ENCODE data around the gene TTC39B. TPM values are rescaled to one million over a fixed set of nuclear protein-coding genes. Genes with fewer than 3 reads are reported as not detected.

TTC39B gene
- total RNA-seq, 2 experiments from 2014 or later, result 25.5 to 27.0 TPM

GRCh38 chr9:15231788-15232635 lies 75.0 kb downstream of the TTC39B start:
- CTCF ChIA-PET, result interaction anchor here (1.2 kb wide), 1 partner anchor 13 kb away, joined by 4 read pairs; no protein-coding TSS in a partner anchor
- peaks cover 34% of the 10 kb centered on the region for H3K36me3 Mint-ChIP-seq (ENCODE audit: low read depth)

GRCh38 chr9:15229409-15229808 lies 77.6 kb downstream of the TTC39B start:
- H3K4me3 Mint-ChIP-seq, result no peak overlapping the region
- H3K27me3 Mint-ChIP-seq, result no peaks in the 10 kb centered on the region
- peaks cover 13% of the 10 kb centered on the region for H3K4me1 Mint-ChIP-seq
- no peak overlapping the region for H3K27ac Mint-ChIP-seq
- peaks cover 31% of the 10 kb centered on the region for H3K36me3 Mint-ChIP-seq (ENCODE audit: low read depth)
- POLR2A ChIA-PET, result no interaction called here
- CTCF ChIA-PET, result no interaction called here
- no peak for DNase-seq
- H3K9me3 Mint-ChIP-seq, result peaks cover 5% of the 10 kb centered on the region

More at GRCh38 chr9:15231788-15232635, 75.0 kb downstream of the TTC39B start:
- Mint-ChIP-seq H3K9me3 (peaks cover 14% of the 10 kb centered on the region), H3K4me3 (no peak overlapping the region), H3K27me3 (no peaks in the 10 kb centered on the region), H3K27ac (no peak overlapping the region), H3K4me1 (peaks cover 15% of the 10 kb centered on the region)
- DNase-seq, result no peak
- POLR2A ChIA-PET, result no interaction called here

GRCh38 chr9:15227491-15227890 lies 79.5 kb downstream of the TTC39B start:
- Mint-ChIP-seq H3K36me3 (ENCODE audit: low read depth) (peaks cover 37% of the 10 kb centered on the region), H3K27ac (no peak overlapping the region), H3K4me3 (no peak overlapping the region), H3K9me3 (peaks cover 5% of the 10 kb centered on the region), H3K4me1 (peaks cover 13% of the 10 kb centered on the region), H3K27me3 (no peaks in the 10 kb centered on the region)
- POLR2A ChIA-PET, result no interaction called here
- DNase-seq, result no peak
- CTCF ChIA-PET, result interaction anchor here (0.9 kb wide), 1 partner anchor 13 kb away, joined by 3 read pairs; no protein-coding TSS in a partner anchor

- Mint-ChIP-seq H3K4me1 (peaks cover 13% of the 10 kb centered on the region), H3K27me3 (no peaks in the 10 kb centered on the region), H3K4me3 (no peak overlapping the region), H3K27ac (no peak overlapping the region), H3K36me3 (ENCODE audit: low read depth) (peaks cover 38% of the 10 kb centered on the region), H3K9me3 (peaks cover 2% of the 10 kb centered on the region)
- POLR2A ChIA-PET, result no interaction called here
- DNase-seq, result no peak
- CTCF ChIA-PET, result no interaction called here
These were observed 81.4 kb downstream of the TTC39B start for GRCh38 chr9:15225564-15226126.

- H3K9me3 Mint-ChIP-seq, result peaks cover 2% of the 10 kb centered on the region
- peaks cover 40% of the 10 kb centered on the region for H3K36me3 Mint-ChIP-seq (ENCODE audit: low read depth)
- CTCF ChIA-PET, result interaction anchor here (2.6 kb wide), 1 partner anchor 10 kb away, joined by 13 read pairs; no protein-coding TSS in a partner anchor
- H3K27ac Mint-ChIP-seq, result no peak overlapping the region
- DNase-seq, result no peak
- POLR2A ChIA-PET, result no interaction called here
- no peaks in the 10 kb centered on the region for H3K27me3 Mint-ChIP-seq
- no peak overlapping the region for H3K4me3 Mint-ChIP-seq
- peaks cover 2% of the 10 kb centered on the region for H3K4me1 Mint-ChIP-seq
These were observed 84.7 kb downstream of the TTC39B start for GRCh38 chr9:15222313-15222712.

- DNase-seq, result no peak
- POLR2A ChIA-PET, result no interaction called here
- peaks cover 2% of the 10 kb centered on the region for H3K9me3 Mint-ChIP-seq
- H3K27ac Mint-ChIP-seq, result no peak overlapping the region
- CTCF ChIA-PET, result interaction anchor here (2.6 kb wide), 1 partner anchor 9 kb away, joined by 13 read pairs; no protein-coding TSS in a partner anchor
- no peaks in the 10 kb centered on the region for H3K27me3 Mint-ChIP-seq
- peaks cover 2% of the 10 kb centered on the region for H3K4me1 Mint-ChIP-seq
- no peak overlapping the region for H3K4me3 Mint-ChIP-seq
- peaks cover 39% of the 10 kb centered on the region for H3K36me3 Mint-ChIP-seq (ENCODE audit: low read depth)
These were observed 85.3 kb downstream of the TTC39B start for GRCh38 chr9:15221746-15222145.

- DNase-seq, result no peak
- ChIA-PET POLR2A (no interaction called here), CTCF (interaction anchor here (0.6 to 2.6 kb wide), 2 partner anchors 8 to 317 kb away, joined by 3 to 13 read pairs; no protein-coding TSS in a partner anchor)
- H3K4me3 Mint-ChIP-seq, result no peak overlapping the region
- H3K36me3 Mint-ChIP-seq (ENCODE audit: low read depth), result peaks cover 35% of the 10 kb centered on the region
- peaks cover 2% of the 10 kb centered on the region for H3K4me1 Mint-ChIP-seq
- H3K27me3 Mint-ChIP-seq, result no peaks in the 10 kb centered on the region
- H3K9me3 Mint-ChIP-seq, result no peaks in the 10 kb centered on the region
- no peak overlapping the region for H3K27ac Mint-ChIP-seq
These were observed 86.2 kb downstream of the TTC39B start for GRCh38 chr9:15220658-15221318.

- no peak overlapping the region for H3K4me3 Mint-ChIP-seq
- ChIA-PET CTCF (interaction anchor here (1.4 to 2.6 kb wide), 2 partner anchors 7 to 12 kb away, joined by 4 to 13 read pairs; no protein-coding TSS in a partner anchor), POLR2A (no interaction called here)
- peaks cover 33% of the 10 kb centered on the region for H3K36me3 Mint-ChIP-seq (ENCODE audit: low read depth)
- peaks cover 2% of the 10 kb centered on the region for H3K4me1 Mint-ChIP-seq
- DNase-seq, result no peak
- no peaks in the 10 kb centered on the region for H3K9me3 Mint-ChIP-seq
- H3K27me3 Mint-ChIP-seq, result no peaks in the 10 kb centered on the region
- H3K27ac Mint-ChIP-seq, result no peak overlapping the region
These were observed 87.5 kb downstream of the TTC39B start for GRCh38 chr9:15219546-15219945.

GRCh38 chr9:15218994-15219393 lies 88.0 kb downstream of the TTC39B start:
- H3K4me3 Mint-ChIP-seq, result no peak overlapping the region
- DNase-seq, result no peak
- no peaks in the 10 kb centered on the region for H3K9me3 Mint-ChIP-seq
- POLR2A ChIA-PET, result no interaction called here
- no peaks in the 10 kb centered on the region for H3K27me3 Mint-ChIP-seq
- peaks cover 29% of the 10 kb centered on the region for H3K36me3 Mint-ChIP-seq (ENCODE audit: low read depth)
- peaks cover 2% of the 10 kb centered on the region for H3K4me1 Mint-ChIP-seq
- H3K27ac Mint-ChIP-seq, result no peak overlapping the region
- CTCF ChIA-PET, result interaction anchor here (1.4 kb wide), 1 partner anchor 13 kb away, joined by 4 read pairs; no protein-coding TSS in a partner anchor

GRCh38 chr9:15213249-15213648 lies 93.8 kb downstream of the TTC39B start:
- H3K4me1 Mint-ChIP-seq, result peaks cover 2% of the 10 kb centered on the region
- ChIA-PET CTCF (interaction anchor here (1.9 kb wide), 1 partner anchor 8 kb away, joined by 13 read pairs; no protein-coding TSS in a partner anchor), POLR2A (no interaction called here)
- H3K4me3 Mint-ChIP-seq, result no peak overlapping the region
- H3K27ac Mint-ChIP-seq, result no peak overlapping the region
- H3K9me3 Mint-ChIP-seq, result no peaks in the 10 kb centered on the region
- peaks cover 18% of the 10 kb centered on the region for H3K36me3 Mint-ChIP-seq (ENCODE audit: low read depth)
- H3K27me3 Mint-ChIP-seq, result no peaks in the 10 kb centered on the region
- no peak for DNase-seq

GRCh38 chr9:15211815-15212495 lies 95.1 kb downstream of the TTC39B start:
- no peak overlapping the region for H3K4me3 Mint-ChIP-seq
- no peaks in the 10 kb centered on the region for H3K27me3 Mint-ChIP-seq
- ChIA-PET POLR2A (no interaction called here), CTCF (interaction anchor here (0.6 to 1.9 kb wide), 3 partner anchors 9 to 1195 kb away, joined by 3 to 13 read pairs (median 3); no protein-coding TSS in a partner anchor)
- no peak overlapping the region for H3K27ac Mint-ChIP-seq
- H3K36me3 Mint-ChIP-seq (ENCODE audit: low read depth), result peaks cover 23% of the 10 kb centered on the region
- H3K4me1 Mint-ChIP-seq, result peaks cover 2% of the 10 kb centered on the region
- H3K9me3 Mint-ChIP-seq, result peaks cover 4% of the 10 kb centered on the region
- no peak for DNase-seq

GRCh38 chr9:15211160-15211814 lies 95.7 kb downstream of the TTC39B start:
- Mint-ChIP-seq H3K27ac (no peak overlapping the region), H3K4me3 (no peak overlapping the region), H3K4me1 (peaks cover 2% of the 10 kb centered on the region), H3K27me3 (no peaks in the 10 kb centered on the region), H3K9me3 (peaks cover 4% of the 10 kb centered on the region), H3K36me3 (ENCODE audit: low read depth) (peaks cover 26% of the 10 kb centered on the region)
- DNase-seq, result peak; percentile 78
- CTCF ChIA-PET, result interaction anchor here (0.7 to 1.9 kb wide), 3 partner anchors 10 to 25 kb away, joined by 3 to 13 read pairs (median 4); no protein-coding TSS in a partner anchor
- POLR2A ChIA-PET, result no interaction called here
